Right lobe of liver (tissue), 4 donors: ENCODE results near the gene FUCA1.

Experiments used
- CTCF ChIP-seq, 4 donors: fragments of 200-600 bp in 3 of 4; fragments of 450-650 bp in 1 of 4; IDR thresholded peaks; one replicate each; pipeline versions ENCODE4 v1.5.1 to v1.8.0; 2016 to 2022; ENCODE audit warnings: antibody characterized with exemption in 4 of 4, mild to moderate bottlenecking in 2 of 4
- POLR2A ChIP-seq: fragments of 450-650 bp; IDR thresholded peaks from one replicate; pipeline ENCODE4 v1.6.1; 2017; ENCODE audit warnings: antibody characterized with exemption, mild to moderate bottlenecking
- donor health status: DM: no; HTN: no; CAD: no.
- donor health status: DM: no; HTN: no; CAD: no.
- donor health status: DM: no; HTN: yes; CAD: no.

- TF ChIP-seq POLR2A, result no peak
- no peak for TF ChIP-seq CTCF (IDR thresholded peaks at IDR 0.05)
Observed at GRCh38 chr1:23797478-23798448, 70.3 kb downstream of the FUCA1 start.
